ENCODE data around the gene ANKRD55. TPM values are rescaled to one million over a fixed set of nuclear protein-coding genes. Genes with fewer than 3 reads are reported as not detected.
A peak's percentile ranks its signal among the peaks of the same experiment; 100 is the strongest.
"Not testable (repeated sequence)": the region's sequence is repeated elsewhere in the genome, so short reads cannot be mapped to it uniquely, and the experiment has no call there.

ANKRD55 gene
- total and polyA plus RNA-seq, 12 donors = 0.01 to 0.72 TPM; not detected in 10

DNA sequence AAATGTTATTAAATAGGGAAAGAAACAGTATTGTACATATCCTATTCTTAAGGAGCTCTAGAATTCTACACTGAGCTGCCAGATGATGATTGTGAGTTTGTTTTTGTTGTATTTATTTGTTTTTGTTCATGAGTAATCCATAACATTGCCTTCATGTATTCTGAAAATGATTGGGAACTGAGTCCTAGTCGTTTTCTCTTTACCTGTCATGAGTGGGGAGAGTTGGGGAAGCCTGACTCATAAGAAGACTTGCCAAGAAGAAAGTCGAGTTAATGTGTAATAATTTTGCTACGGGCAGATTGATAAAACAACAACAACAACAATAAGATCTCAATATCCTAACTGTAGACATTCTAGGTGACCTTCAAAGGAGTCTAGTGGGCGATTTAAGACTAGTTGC, 103.8 kb downstream of the ANKRD55 start:
- peaks cover 0 to 12% (median 0%) of the 10 kb centered on the region in 11 donors for H3K9me3 ChIP-seq
- H3K4me1 ChIP-seq = peaks cover 0 to 21% (median 7%) of the 10 kb centered on the region in 9 donors
- intact Hi-C loops (cut with DNase I) = loop anchor here in 1 of 10 donors (2.0 kb wide), 1 partner anchor 30 kb away; no protein-coding TSS in a partner anchor
- no peak for ATAC-seq
- TF ChIP-seq, protein P1, sequence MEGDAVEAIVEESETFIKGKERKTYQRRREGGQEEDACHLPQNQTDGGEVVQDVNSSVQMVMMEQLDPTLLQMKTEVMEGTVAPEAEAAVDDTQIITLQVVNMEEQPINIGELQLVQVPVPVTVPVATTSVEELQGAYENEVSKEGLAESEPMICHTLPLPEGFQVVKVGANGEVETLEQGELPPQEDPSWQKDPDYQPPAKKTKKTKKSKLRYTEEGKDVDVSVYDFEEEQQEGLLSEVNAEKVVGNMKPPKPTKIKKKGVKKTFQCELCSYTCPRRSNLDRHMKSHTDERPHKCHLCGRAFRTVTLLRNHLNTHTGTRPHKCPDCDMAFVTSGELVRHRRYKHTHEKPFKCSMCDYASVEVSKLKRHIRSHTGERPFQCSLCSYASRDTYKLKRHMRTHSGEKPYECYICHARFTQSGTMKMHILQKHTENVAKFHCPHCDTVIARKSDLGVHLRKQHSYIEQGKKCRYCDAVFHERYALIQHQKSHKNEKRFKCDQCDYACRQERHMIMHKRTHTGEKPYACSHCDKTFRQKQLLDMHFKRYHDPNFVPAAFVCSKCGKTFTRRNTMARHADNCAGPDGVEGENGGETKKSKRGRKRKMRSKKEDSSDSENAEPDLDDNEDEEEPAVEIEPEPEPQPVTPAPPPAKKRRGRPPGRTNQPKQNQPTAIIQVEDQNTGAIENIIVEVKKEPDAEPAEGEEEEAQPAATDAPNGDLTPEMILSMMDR (IDR thresholded peaks at IDR 0.05) = no peak
- 96 to 97% methylated on average over 4 of the region's 4 CpGs for WGBS, 2 donors
- no peaks in the 10 kb centered on the region for H3K27me3 ChIP-seq
- no peak overlapping the region for H3K27ac ChIP-seq
- H3K36me3 ChIP-seq = no peaks in the 10 kb centered on the region
- DNase-seq = no peak
- H3K4me3 ChIP-seq = no peak overlapping the region

DNA sequence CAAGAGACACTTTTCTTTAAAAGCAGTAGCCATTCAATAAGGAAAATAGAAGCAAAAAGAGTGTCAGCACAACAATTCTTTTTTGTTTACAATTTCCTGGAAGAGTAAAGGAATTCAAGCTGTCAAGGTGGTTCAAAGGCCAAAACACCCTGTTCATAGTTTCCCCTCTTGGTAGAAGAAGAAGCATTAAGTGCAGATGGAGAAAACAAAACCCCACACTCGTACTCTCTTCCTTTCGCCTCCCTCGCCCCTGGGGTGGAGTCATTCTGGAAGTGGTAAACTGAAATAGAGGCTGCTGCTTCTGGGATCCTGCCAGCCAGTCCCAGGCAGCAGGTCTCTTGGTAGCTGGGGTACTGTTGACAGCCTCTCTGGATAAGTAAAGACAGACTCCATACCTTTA, 105.0 kb downstream of the ANKRD55 start:
- Histone ChIP-seq H3K4me3 (no peak overlapping the region), H3K36me3 (no peaks in the 10 kb centered on the region), H3K27me3 (no peaks in the 10 kb centered on the region), H3K4me1 (peaks cover 0 to 32% (median 10%) of the 10 kb centered on the region in 9 donors), H3K9me3 (peaks cover 0 to 12% (median 0%) of the 10 kb centered on the region in 11 donors), H3K27ac (no peak overlapping the region)
- TF ChIP-seq, protein P1 (IDR thresholded peaks at IDR 0.05) = no peak
- ATAC-seq = peak in 1 of 8 donors; percentile 14
- intact Hi-C loops (cut with DNase I) = loop anchor here in 1 of 10 donors (2.0 kb wide), 1 partner anchor 29 kb away; no protein-coding TSS in a partner anchor
- 24 to 37% methylated on average over 3 of the region's 3 CpGs for WGBS, 2 donors
- DNase-seq = no peak

DNA sequence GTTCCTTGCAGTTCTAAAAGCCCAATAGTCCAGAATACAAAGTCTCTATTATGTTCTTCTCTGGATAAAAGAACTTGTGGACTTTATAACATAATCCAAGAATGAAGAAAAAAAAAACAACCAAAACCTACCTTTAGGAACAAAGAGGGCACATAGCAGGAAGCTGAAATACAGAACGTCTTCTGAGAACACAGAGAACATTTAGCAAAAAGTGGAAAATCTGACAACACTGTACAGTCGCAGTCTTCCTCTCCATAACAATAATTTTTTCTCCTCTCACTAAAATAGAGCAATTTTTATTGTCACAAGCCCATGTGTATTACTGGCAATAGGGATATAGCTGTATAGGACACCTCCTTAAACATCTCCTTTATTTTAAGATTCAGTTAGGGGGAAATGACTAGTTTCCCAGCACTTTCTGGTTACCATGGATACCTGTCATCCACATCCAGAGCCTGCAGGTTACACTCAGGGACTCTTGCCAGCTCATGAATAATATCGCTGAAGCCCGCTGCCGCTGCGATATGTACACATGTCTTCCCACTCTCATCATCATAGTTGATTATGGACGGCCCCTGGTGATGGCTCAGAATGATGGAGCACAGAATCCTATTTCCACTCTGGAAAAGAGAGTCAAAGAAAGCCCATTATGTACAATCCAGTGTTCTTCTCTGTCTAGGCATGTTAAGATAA, 106.5 kb downstream of the ANKRD55 start:
- H3K27ac ChIP-seq = no peak overlapping the region
- DNase-seq = no peak
- H3K27me3 ChIP-seq = no peaks in the 10 kb centered on the region
- no peak for ATAC-seq
- TF ChIP-seq, protein P1 (IDR thresholded peaks at IDR 0.05) = no peak
- 81 to 84% methylated on average over 7 of the region's 7 CpGs for WGBS, 2 donors
- peaks cover 0 to 12% (median 0%) of the 10 kb centered on the region in 11 donors for H3K9me3 ChIP-seq
- intact Hi-C loops (cut with DNase I) = no loop called here
- H3K36me3 ChIP-seq = no peaks in the 10 kb centered on the region
- H3K4me3 ChIP-seq = no peak overlapping the region
- peaks cover 0 to 34% (median 12%) of the 10 kb centered on the region in 9 donors for H3K4me1 ChIP-seq

- ATAC-seq (peak; percentile 75 to 96 (median 84)), DNase-seq (peak; percentile 37 to 56)
- TF ChIP-seq, protein P1 (IDR thresholded peaks at IDR 0.05) = no peak
- 50 to 57% methylated on average over 8 of the region's 8 CpGs for WGBS, 2 donors
- intact Hi-C loops (cut with DNase I) = no loop called here
- Histone ChIP-seq H3K4me1 (peaks cover 0 to 34% (median 12%) of the 10 kb centered on the region in 9 donors), H3K9me3 (peaks cover 0 to 5% (median 0%) of the 10 kb centered on the region in 11 donors), H3K27me3 (no peaks in the 10 kb centered on the region), H3K27ac (peak overlapping the region in 7 of 10 donors; percentile 0 to 70 (median 29)), H3K36me3 (no peaks in the 10 kb centered on the region), H3K4me3 (no peak overlapping the region)
These were observed 109.4 kb downstream of the ANKRD55 start for GRCh38 chr5:56123531-56124243.

GRCh38 chr5:56122360-56122985, 110.7 kb downstream of the ANKRD55 start:
- intact Hi-C loops (cut with DNase I); H3K36me3 ChIP-seq; H3K4me3 ChIP-seq; ATAC-seq; H3K27me3 ChIP-seq; DNase-seq; H3K9me3 ChIP-seq: not testable (repeated sequence)
- 94 to 96% methylated on average over 9 of the region's 9 CpGs for WGBS, 2 donors
- Histone ChIP-seq H3K27ac (peak overlapping the region in 2 of 10 donors; percentile 1 to 70), H3K4me1 (peaks cover 0 to 23% (median 7%) of the 10 kb centered on the region in 9 donors)
